ENCODE data around the gene TKT. TPM values are rescaled to one million over a fixed set of nuclear protein-coding genes. Genes with fewer than 3 reads are reported as not detected.
"Not testable (repeated sequence)": the region's sequence is repeated elsewhere in the genome, so short reads cannot be mapped to it uniquely, and the experiment has no call there.

TKT gene
- total RNA-seq, 4 donors from 2014 or later: 97.3 to 338 (median 167) TPM

DNA sequence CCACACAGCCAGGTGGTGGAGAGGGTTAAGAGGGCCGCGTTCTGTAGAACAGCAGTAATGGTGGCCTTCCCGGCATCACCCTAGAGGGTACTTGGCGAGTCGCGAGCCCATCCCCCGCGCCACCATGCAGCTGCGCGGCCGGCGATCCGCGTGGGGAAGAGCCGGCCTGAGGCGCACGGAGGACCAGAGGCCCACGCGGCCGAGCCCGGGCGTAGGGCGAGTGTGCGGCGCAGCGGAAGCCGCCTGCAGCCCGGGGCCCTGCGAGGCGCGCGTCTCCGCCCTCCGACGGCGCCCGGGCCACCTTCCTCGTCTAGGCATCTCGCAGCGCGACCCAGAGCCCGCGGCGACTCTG lies 423 bp downstream of the TKT start:
- DNase-seq: peak; percentile 37
- peak overlapping the region; percentile 80 to 97 (median 84) for H3K4me3 ChIP-seq
- in situ Hi-C loops (cut with MboI; ENCODE audit: low pct_ligation_motif_present in 1 of 4, low pct_unique_long_range_greater_than_20kb in 1 of 4, low sequenced_read_pairs in 3 of 4) (no loop called here), intact Hi-C loops (cut with DNase I; ENCODE audit: low total_unique reads) (loop anchor here (10.0 kb wide), 1 partner anchor 629 kb away; the partner anchor contains the start of gene ACTR8)
- peak overlapping the region; percentile 83 to 99 (median 95) for H3K27ac ChIP-seq
- H3K9me3 ChIP-seq: no peaks in the 10 kb centered on the region
- no peaks in the 10 kb centered on the region for H3K36me3 ChIP-seq
- TF ChIP-seq CTCF (IDR thresholded peaks at IDR 0.05) (no peak), EP300 (IDR thresholded peaks at IDR 0.05; ENCODE audit: low read depth) (no peak), POLR2A (IDR thresholded peaks at IDR 0.05) (no peak), POLR2AphosphoS5 (IDR thresholded peaks at IDR 0.05) (no peak)
- WGBS, 2 donors (ENCODE audit: low coverage in 1 of 2): 0% methylated on average over 17 of the region's 44 CpGs; no CpG with 5 or more reads in 1 of the 2 donors
- H3K27me3 ChIP-seq: no peaks in the 10 kb centered on the region
- H3K4me1 ChIP-seq: peaks cover 17 to 47% (median 36%) of the 10 kb centered on the region in 4 donors

- Histone ChIP-seq H3K4me3 (peak overlapping the region; percentile 80 to 97 (median 84)), H3K4me1 (peaks cover 17 to 53% (median 41%) of the 10 kb centered on the region in 4 donors), H3K36me3 (no peaks in the 10 kb centered on the region), H3K9me3 (no peaks in the 10 kb centered on the region), H3K27ac (peak overlapping the region; percentile 83 to 99 (median 95)), H3K27me3 (no peaks in the 10 kb centered on the region)
- in situ Hi-C loops (cut with MboI; ENCODE audit: low pct_ligation_motif_present in 1 of 4, low pct_unique_long_range_greater_than_20kb in 1 of 4, low sequenced_read_pairs in 3 of 4): no loop called here
- TF ChIP-seq POLR2A (IDR thresholded peaks at IDR 0.05) (peak; percentile 45), POLR2AphosphoS5 (IDR thresholded peaks at IDR 0.05) (peak in 2 of 3 donors; percentile 38 to 42), CTCF (IDR thresholded peaks at IDR 0.05) (peak in 1 of 5 experiments; percentile 20), EP300 (IDR thresholded peaks at IDR 0.05; ENCODE audit: low read depth) (no peak)
- DNase-seq: peak; percentile 86
- WGBS, 2 donors (ENCODE audit: low coverage in 1 of 2): 1% methylated on average over 31 of the region's 32 CpGs; no CpG with 5 or more reads in 1 of the 2 donors
- intact Hi-C loops (cut with DNase I; ENCODE audit: low total_unique reads): loop anchor here (10.0 kb wide), 1 partner anchor 630 kb away; the partner anchor contains the start of gene ACTR8
Observed at GRCh38 chr3:53254509-53255422, 1.1 kb downstream of the TKT start.

DNA sequence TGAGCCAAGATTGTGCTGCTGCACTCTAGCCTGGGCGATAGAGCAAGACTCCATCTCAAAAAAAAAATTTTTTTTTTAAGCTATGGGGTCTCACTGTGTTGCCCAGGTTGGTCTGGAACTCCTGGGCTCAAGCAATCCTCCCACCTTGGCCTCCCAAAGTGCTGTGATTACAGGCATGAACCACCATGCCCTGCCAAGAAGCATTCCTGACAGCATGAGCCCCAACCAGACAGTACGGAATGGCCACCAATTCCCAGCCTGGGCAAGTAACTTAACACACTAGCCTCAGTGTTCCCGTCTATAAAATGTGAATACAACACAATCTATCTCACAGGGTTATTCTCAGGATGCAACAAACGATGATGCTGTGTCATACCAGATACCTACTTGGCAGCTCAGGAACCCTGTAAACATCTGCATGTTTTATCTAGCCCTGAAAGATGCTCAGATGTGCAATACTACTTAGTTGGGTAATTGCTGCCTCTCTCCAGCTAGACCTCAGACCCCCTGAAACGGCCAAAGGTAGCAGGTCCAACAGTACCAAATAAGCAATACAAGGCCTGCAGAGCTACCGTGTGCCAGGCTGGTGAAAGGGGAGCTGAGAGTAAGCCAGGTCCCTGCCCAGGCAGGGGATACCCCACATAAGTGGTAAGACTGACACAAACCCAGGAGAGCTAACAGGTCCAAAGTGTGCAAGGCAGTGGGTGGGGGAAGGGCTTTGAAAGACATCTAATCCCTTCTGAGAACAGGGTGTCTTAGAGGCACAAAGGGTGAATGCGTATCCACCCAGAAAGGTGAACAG lies 1.9 kb downstream of the TKT start:
- WGBS, 2 donors (ENCODE audit: low coverage in 1 of 2): 59% methylated on average over 7 of the region's 7 CpGs; no CpG with 5 or more reads in 1 of the 2 donors
- Histone ChIP-seq H3K9me3 (no peaks in the 10 kb centered on the region), H3K27ac (peak overlapping the region; percentile 83 to 99 (median 95)), H3K4me1 (peaks cover 17 to 62% (median 47%) of the 10 kb centered on the region in 4 donors), H3K27me3 (no peaks in the 10 kb centered on the region), H3K36me3 (no peaks in the 10 kb centered on the region), H3K4me3 (peak overlapping the region in 3 of 4 donors; percentile 81 to 97 (median 86))
- TF ChIP-seq CTCF (IDR thresholded peaks at IDR 0.05) (no peak), POLR2AphosphoS5 (IDR thresholded peaks at IDR 0.05) (no peak), POLR2A (IDR thresholded peaks at IDR 0.05) (no peak), EP300 (IDR thresholded peaks at IDR 0.05; ENCODE audit: low read depth) (no peak)
- in situ Hi-C loops (cut with MboI; ENCODE audit: low pct_ligation_motif_present in 1 of 4, low pct_unique_long_range_greater_than_20kb in 1 of 4, low sequenced_read_pairs in 3 of 4) (no loop called here), intact Hi-C loops (cut with DNase I; ENCODE audit: low total_unique reads) (loop anchor here (10.0 kb wide), 1 partner anchor 631 kb away; the partner anchor contains the start of gene ACTR8)
- DNase-seq: no peak

- 63 to 81% methylated on average over 4 to 8 of the region's 8 CpGs for WGBS, 2 donors (ENCODE audit: low coverage in 1 of 2)
- intact Hi-C loops (cut with DNase I; ENCODE audit: low total_unique reads): loop anchor here (10.0 kb wide), 1 partner anchor 632 kb away; the partner anchor contains the start of gene ACTR8
- H3K27me3 ChIP-seq; H3K9me3 ChIP-seq; DNase-seq; H3K36me3 ChIP-seq; in situ Hi-C loops (cut with MboI; ENCODE audit: low pct_ligation_motif_present in 1 of 4, low pct_unique_long_range_greater_than_20kb in 1 of 4, low sequenced_read_pairs in 3 of 4): not testable (repeated sequence)
- Histone ChIP-seq H3K27ac (peak overlapping the region; percentile 30 to 41 (median 38)), H3K4me1 (peaks cover 17 to 72% (median 55%) of the 10 kb centered on the region in 4 donors), H3K4me3 (peak overlapping the region in 1 of 4 donors; percentile 81)
Observed at GRCh38 chr3:53252947-53253322, 2.9 kb downstream of the TKT start.

All from transverse colon (tissue), 4 donors.